Sigmoid colon (tissue), 3 donors: ENCODE data around the gene FGFR2.

ENCODE experiments used
- POLR2A ChIP-seq, 2 donors: fragments of 450-650 bp; IDR thresholded peaks; one replicate each; pipeline ENCODE4 v1.6.1; 2016; ENCODE audit warnings: antibody characterized with exemption in 2 of 2, mild to moderate bottlenecking in 2 of 2, moderate library complexity in 2 of 2
- TF ChIP-seq, protein P1 (sequence below), 4 experiments: fragments of 450-650 bp in 3 of 4; fragments of 200-600 bp in 1 of 4; IDR thresholded peaks; one replicate each; pipeline ENCODE4 v1.5.1; 2016 to 2019; ENCODE audit warnings: antibody characterized with exemption in 4 of 4, mild to moderate bottlenecking in 3 of 4, moderate library complexity in 2 of 4

DNA sequence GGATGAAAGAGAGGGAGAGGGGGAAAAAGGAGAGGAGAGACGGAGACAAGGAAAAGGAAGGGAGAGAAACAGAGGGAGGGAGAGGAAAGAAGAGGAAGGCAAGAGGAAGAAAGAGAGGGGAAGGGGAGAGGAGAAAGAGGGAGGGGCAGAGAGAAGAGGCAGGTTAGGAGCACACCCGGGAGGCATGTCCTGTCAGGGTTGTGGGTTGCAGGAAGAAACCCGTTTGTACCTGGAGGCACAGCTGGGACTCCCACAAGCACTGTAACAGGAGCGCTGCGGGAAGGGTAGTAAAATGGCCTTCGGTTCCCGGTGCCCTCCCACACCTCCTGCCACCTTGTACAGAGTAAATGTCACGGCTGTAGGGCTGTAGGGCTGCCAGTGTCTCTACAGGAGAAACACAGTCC, 24.7 kb downstream of the FGFR2 start:
- TF ChIP-seq, protein P1, sequence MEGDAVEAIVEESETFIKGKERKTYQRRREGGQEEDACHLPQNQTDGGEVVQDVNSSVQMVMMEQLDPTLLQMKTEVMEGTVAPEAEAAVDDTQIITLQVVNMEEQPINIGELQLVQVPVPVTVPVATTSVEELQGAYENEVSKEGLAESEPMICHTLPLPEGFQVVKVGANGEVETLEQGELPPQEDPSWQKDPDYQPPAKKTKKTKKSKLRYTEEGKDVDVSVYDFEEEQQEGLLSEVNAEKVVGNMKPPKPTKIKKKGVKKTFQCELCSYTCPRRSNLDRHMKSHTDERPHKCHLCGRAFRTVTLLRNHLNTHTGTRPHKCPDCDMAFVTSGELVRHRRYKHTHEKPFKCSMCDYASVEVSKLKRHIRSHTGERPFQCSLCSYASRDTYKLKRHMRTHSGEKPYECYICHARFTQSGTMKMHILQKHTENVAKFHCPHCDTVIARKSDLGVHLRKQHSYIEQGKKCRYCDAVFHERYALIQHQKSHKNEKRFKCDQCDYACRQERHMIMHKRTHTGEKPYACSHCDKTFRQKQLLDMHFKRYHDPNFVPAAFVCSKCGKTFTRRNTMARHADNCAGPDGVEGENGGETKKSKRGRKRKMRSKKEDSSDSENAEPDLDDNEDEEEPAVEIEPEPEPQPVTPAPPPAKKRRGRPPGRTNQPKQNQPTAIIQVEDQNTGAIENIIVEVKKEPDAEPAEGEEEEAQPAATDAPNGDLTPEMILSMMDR (IDR thresholded peaks at IDR 0.05), result no peak
- TF ChIP-seq POLR2A (IDR thresholded peaks at IDR 0.05), result no peak
